Epithelial cell of prostate (primary cell): ENCODE results near the gene RPS5.
"Not testable (repeated sequence)": the region's sequence is repeated elsewhere in the genome, so short reads cannot be mapped to it uniquely, and the experiment has no call there.

ENCODE experiments used
- DNase-seq: peaks from one replicate; pipeline ENCODE4 v3.0.0-alpha.2; 2011; ENCODE audit warnings: low read depth, low spot score
- H3K27ac ChIP-seq: fragments of 450-650 bp; 2 replicates; pipeline ENCODE4 v1.5.1; 2017; ENCODE audit warnings: mild to moderate bottlenecking

The RPS5 gene

DNA sequence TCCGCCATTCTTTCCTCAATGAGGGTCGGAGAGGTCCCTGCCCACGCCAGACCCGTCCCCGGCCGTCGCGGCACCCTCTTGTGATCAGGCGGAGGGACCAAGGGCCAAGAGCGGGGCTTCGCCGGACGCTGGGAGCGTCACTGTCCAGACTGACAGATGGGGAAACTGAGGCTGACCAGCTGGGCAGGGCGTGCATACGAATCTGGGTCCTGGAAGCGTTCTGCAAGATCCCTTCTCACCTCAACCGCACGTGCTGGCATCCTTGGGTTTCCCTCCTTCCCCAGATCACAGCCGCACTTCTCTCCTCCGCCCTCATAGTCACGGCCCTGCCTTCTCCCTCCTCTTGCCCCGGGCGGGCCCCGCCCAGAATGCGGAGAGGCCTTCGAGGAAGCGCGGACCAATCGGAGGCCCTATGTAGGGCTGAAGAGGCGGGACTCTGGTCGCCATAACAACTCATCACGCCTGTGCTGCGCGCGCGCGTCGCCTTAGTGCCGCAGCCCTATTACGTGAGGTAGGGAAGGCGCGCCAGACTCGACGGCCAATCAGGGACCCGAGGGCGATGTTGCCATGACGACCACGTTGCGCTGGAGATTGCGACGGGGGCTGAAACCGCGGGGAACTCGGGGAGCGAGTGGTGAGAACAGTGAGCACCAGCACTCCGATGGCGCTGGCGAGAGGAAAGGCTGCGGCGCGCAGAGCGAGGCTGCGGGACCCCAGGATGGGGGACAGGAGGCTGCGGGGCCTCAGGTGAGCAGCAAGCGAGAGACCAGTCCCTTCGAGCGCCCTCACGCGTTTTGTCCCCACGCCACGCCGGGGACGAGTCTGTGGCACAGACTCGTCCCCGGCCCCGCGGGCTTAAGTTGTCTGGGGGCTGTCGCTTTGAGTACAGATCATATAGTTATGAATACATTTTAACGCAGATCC is 14.1 kb downstream of the RPS5 start:
- DNase-seq = peak; percentile 97
- no peak overlapping the region for H3K27ac ChIP-seq

DNA sequence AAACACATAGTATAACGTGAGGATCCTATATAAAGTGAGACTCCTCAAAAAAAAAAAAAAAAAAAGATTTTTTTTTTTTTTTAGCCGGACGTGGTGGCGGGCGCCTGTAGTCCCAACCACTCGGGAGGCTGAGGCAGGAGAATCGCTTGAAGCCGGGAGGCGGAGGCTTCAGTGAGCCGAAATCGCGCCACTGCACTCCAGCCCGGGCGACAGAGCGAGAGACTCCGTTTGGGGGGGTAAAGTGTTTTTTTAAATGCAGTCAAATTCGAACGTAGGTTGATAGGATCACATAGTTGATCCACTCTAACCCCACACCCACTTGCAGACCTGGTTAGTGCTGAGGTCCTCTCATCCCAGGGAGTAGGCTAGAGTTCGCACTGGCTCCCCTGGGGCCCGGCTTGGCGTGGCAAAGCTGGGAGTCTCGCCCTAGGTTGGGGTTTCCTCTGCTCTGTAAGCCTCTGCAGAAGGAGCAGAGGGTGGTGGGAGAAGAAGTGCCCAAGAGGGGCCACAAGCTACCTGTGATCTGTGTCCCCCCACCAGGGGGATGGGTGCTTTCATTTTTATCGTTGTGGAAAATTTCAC is 14.9 kb downstream of the RPS5 start:
- no peak overlapping the region for H3K27ac ChIP-seq
- no peak for DNase-seq

DNA sequence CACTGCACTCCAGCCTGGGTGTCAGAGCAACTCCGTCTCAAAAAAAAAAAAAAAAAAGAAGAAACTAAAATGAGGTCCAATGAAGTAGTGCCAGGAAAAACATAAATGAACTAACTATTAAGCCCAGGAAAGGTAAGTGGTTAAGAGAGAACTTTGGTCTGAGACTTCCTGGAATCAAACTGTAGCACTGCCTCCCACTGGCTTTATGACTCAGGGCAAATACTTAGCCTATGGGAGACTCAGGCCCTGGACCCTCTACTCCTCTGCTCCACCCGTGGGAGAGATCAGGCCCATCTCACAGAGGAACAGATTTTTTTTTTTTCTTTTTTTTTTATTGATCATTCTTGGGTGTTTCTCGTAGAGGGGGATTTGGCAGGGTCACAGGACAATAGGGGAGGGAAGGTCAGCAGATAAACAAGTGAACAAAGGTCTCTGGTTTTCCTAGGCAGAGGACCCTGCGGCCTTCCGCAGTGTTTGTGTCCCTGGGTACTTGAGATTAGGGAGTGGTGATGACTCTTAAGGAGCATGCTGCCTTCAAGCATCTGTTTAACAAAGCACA is 16.9 kb downstream of the RPS5 start:
- not testable (repeated sequence) for DNase-seq, H3K27ac ChIP-seq

DNA sequence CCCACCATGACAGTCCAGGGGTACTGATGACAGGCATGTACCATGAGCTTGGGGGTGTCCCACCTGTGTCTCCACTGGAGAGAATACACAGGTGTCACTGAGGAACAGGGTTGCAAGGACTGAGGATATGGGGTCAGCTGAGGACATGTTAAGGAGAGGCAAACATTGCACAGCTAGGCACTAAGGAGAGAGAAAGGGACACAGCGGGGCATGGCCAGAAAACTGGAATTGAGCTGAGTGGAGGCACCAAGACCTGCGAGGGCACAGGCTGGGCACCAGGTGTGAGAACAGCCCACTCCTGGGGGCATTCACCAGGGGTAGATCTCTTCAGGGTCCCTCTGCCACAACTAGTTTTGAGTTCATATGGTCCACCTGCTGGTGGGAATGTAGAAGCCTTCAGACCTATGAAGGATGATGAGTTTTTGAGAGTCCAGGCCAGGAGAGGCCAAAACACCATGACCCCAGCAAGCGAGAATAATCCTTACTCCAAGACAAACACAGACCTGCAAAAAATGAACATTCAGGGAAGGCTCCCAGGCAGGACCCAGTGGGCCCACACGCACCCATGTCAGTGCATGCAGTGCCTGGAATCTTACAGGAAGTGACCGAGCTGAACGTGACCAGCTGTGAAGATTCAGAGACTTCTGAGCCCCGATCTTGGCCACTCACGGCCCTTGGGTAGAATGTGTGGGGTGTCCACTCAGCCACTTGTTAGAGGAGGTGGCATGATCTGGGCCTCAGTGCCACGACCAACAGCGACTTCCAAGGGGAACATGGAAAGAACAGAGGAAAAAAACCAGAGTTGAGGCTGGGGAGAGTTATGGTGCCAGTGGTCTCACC is 20.0 kb downstream of the RPS5 start:
- peak overlapping the region; percentile 71 for H3K27ac ChIP-seq
- no peak for DNase-seq

DNA sequence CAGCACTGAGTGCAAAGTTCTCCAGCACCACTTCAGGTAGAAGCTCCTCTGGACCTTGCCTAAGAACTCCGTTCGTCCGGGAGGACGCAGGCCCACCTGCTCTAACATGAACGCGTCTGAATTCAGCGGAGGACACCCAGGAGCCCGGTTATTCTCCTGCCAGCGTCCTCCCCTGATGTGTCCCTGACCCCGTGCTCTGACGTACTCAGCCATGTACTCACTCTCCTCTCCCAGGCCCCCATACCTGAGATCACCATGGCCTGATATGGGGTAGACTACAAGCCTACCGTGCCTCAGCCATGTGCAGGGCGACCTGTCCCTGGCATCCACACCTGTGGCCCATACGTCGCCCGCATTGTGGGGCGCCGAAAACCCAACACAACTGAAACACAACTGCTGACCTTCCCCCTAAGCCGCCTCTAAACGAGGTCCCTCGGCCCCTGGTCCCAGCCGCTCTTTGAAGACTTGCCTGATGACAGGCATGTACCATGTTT is 20.6 kb downstream of the RPS5 start:
- peak overlapping the region; percentile 71 for H3K27ac ChIP-seq
- DNase-seq = no peak

DNA sequence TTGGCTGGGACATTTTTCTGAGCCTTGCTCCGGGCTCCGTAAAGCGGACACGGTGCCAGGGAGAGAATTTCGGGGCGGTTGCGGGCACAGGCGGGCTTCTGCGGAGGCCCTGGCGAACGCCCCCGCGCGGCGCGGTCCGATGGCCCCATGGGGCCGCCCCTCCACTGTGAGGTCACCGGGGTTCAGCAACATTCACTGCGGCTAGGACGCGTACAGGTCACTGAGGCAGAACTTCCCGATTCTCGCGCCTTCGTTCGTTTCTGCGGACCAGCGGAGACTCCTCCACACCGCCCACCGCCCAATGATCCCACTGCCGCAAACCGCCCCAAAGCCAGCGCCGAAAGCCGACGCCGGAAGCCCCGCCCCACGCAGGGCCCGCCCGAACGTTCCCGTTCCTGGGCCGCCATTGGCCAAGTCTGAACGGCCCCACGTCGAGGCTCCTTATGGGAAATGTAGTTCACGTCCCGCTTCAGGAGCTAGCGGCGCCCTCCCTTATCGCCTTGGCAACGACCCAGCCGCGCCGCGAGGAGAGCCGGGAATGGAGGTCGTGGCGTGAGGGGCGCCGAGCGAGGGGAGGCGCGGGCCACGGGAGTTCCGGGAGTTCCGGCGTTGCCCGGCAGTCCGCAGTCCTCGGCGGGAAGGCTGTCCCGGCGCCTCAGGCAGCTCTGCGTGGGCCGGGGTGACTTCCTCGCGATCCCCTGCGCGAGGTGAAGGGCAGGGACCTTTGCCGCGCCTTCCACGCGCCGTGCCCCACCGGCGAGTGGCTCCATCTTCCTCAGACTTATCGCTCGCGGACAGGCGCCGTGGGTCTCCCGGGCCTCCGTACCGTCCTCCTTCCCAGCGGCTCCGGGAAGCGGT is 21.3 kb downstream of the RPS5 start, which contains the start of gene ZNF584:
Gene ZNF584 (plus strand): TSS at position 498 of the 858 bp plus-strand sequence. CDS start 499 bp downstream, outside the sequence.
- DNase-seq = no peak
- H3K27ac ChIP-seq = peak within 1 kb of the TSS; percentile 71

DNA sequence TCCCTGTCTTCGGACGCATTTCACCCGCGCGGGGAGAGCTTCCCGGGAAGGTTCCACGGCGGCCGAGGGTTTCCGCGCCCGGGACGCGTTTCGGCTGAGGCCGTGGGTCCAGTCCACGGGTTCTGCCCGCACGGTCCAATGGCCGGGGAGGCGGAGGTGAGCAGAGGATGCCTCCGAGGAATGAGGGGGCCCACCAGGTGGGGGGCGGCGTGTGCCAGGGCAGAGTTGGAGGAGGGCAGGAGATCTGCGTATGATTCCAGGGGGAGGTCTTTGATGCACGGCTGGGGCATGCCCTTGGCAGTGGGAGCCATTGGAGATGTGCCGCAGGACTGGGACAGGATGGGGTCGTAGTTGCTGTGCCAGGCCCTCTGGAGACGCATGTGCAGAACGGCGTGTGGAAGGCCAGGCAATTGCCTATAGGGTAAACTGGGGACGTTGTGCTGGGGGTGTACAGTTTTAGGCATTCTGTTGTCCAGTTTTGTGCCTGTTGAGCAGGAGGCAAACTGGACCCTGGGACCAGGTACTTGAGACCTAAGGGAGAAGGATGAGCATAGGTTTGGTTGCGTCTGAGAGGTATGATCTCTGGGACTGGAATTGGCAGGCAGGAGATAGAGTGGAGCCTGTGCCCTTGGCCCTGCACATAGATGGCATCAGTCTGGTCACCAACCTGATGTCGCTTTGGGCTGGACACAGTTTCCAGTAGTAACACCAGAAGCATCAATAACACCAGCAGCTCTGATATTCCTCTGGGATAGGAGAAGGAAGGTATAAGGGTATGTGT is 22.1 kb downstream of the RPS5 start:
- H3K27ac ChIP-seq = peak overlapping the region; percentile 71
- no peak for DNase-seq

DNA sequence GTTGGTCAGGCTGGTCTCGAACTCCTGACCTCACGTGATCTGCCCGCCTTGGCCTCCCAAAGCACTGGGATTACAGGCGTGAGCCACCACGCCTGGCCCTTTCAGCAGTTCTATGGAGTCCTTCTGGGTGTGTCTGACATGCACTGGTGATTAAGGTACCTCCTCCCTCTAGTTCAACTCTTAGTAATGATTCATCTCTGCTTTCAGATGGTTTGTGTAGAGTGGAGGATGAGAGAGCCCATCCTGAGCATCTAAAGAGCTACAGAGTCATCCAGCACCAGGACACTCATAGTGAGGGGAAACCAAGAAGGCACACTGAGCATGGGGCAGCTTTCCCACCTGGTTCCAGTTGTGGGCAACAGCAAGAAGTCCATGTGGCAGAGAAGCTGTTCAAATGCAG is 29.5 kb downstream of the RPS5 start:
- H3K27ac ChIP-seq = no peak overlapping the region
- no peak for DNase-seq

DNA sequence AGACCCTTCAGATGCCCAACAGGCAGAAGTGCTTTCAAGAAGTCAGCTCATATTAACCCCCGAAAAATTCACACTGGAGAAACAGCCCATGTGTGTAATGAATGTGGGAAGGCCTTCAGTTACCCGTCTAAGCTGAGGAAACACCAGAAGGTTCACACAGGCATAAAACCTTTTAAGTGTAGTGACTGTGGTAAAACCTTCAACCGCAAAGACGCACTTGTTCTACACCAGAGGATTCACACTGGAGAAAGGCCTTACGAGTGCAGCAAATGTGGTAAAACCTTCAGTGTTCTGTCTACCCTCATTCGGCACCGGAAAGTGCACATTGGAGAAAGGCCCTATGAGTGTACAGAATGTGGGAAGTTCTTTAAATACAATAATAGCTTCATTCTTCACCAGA is 30.0 kb downstream of the RPS5 start:
- no peak overlapping the region for H3K27ac ChIP-seq
- no peak for DNase-seq

DNA sequence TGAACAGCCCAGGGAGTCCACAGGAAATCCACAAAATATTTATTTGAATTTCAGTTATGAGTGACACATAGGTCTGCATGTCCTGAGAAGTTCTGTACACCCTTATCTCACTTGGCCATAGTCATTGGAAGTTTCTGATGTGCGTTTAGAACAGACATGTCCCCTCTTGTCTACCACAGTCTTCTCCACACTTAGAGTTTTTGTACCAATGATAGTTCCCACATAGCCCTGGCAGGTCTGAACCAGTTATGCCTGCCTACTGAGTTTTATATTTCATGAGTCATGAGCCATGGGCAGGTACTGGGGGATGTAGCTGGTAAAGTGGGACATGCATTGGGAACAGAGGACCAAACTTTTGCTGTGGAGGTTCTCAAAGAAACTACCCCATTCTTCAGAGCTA is 41.5 kb downstream of the RPS5 start:
- peak overlapping the region; percentile 68 for H3K27ac ChIP-seq
- DNase-seq = peak; percentile 90

DNA sequence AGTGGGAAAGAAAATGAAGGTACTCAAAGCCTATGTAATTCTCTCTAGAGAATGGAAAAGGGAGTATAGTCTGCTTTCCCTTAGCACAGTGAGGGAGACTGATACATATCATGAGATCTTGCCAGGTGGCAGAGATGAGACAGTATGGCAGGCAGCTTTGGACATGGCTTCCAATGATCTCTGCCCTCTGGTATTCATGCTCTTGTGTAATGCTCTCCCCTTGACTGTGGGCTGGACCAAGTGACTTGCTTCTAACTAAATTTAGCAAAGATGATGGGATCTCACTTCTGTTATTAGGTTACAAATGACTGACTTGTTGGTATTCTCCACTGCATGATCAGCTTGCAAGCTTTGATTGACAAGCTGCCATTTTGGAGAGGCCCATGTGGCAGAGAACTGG is 42.7 kb downstream of the RPS5 start:
- no peak for DNase-seq
- peak overlapping the region; percentile 68 for H3K27ac ChIP-seq

DNA sequence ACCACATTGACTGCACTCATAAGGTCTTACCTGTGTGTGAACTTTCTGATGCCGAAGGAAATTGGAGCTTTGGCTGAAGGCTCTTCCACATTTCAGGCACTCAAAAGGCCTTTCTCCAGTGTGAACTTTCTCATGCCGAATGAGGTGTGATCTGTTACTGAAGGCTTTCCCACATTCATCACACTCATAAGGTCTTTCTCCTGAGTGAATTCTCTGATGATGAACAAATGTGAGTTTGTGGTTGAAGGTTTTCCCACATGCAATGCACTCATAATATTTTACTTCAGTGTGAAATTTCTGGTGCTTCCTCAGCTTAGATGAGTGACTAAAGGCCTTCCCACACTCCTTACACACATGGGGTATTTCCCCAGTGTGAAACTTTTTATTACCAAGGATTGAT is 47.1 kb downstream of the RPS5 start:
- H3K27ac ChIP-seq = no peak overlapping the region
- DNase-seq = no peak

DNA sequence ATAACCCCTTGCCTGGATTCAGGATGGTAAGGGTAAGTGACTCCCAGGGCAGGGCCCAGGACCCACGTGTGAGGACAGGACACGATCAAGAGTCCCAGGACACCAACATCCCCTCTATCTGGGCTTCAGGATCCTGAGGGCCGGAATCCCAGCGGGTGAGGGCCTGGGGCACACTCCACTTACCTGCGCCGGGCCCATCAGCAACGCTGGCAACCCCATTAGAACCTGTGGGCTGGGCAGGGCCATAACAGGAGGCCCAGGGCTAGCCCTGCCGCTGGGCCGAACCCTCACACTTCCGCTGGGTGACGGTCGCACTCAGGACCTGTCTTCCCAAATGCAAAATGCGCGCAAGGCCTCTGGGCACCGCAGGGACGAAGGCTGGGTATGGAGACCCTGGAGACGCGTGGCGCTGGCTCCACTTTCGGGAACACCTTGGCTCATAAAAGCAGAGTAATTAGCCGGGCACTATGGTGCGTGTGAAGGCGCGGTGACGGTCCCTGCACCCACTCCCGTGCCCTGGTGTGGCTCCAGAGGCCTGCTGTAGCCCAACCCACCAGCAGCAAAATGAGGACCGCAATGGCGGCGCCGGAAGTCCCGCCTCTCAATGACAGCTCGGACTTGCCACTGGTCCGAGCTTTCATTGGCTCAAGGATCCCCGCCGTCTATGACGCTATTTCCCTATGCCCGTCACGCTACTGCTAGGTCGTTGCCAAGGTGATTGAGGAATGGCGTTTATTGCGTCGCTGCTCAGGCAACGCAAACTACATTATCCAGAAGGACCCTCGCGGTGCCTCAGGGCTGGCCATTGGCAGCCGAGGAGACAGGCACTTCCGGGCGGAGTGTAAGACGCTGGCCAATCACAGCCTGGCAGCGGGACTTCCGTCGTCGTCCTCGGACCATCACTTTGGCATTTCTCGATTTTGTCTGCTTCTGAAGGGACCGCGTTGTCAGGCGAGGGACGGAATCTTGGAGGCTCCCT is 52.8 kb downstream of the RPS5 start, which contains the start of gene ZNF132:
Gene ZNF132 (minus strand): TSS at position 578 of the 979 bp plus-strand sequence. CDS start 332 bp downstream, at position 246.
- peak; percentile 97 for DNase-seq
- peak within 1 kb of the TSS; percentile 41 for H3K27ac ChIP-seq

DNA sequence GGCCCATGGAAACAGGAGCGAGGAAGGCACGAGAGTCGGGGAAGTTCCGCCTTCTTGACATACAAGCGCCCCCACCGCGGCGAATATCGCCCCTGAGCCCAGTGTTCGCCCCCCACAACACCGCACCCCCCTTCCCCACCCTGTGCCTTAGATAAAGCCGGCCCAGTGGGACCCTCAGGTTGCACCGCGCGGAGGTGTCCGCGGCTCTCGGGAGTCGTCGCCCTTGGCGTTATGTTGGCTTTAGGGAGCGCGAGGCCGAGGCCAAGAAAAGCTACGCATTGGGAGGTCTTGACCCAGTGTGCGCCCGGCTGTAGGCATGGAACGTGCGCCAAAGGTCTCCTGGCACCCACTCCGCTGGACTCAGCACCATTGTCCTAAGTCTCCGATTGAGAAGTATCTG is 53.5 kb downstream of the RPS5 start:
- DNase-seq = no peak
- peak overlapping the region; percentile 41 for H3K27ac ChIP-seq

DNA sequence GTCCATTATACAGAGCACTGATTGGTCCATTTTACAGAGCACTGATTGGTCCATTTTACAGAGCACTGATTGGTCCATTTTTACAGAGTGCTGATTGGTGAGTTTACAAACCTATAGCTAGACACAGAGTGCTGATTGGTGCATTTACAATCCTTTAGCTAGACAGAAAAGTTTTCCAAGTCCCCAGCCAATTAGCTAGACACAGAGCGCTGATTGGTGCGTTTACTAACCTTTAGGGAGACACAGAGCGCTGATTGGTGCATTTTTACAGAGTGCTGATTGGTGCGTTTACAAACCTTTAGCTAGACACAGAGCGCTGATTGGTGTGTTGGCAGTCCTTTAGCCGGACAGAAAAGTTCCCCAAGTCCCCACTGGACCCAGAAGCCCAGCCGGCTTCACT is 55.9 kb downstream of the RPS5 start:
- H3K27ac ChIP-seq, DNase-seq: not testable (repeated sequence)
